Measurements from ENCODE around the gene IL1R2.
A peak's percentile ranks its signal among the peaks of the same experiment; 100 is the strongest.

The IL1R2 gene

DNA sequence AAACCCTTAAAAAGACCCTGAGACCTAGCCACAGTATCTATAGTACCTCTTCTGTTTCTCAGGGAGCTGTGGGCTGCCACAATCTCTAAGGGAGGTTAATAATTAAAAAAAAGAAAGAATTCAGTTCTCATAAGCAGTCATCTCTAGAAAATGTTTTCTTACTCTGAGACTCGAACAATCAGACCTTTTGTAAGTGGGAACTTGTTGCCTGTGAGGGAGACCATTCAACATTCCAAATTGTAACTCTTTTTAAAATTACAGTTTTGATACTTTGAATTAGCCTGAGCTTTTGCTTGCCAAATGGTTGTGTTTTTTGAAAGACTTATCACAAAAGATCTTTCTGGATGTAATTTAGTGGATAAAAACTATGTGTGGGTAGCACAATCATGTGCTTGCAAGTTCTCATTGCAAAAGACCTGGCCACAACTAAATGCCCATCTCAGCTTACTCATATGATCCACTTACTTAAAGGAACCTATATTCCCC, 33.3 kb downstream of the IL1R2 start:
- ATAC-seq (replicated peaks), result no peak
- Mint-ChIP-seq H3K27me3 (peaks cover 5 to 15% of the 10 kb centered on the region in 2 donors), H3K36me3 (ENCODE audit: insufficient read depth) (no peaks in the 10 kb centered on the region), H3K9me3 (no peaks in the 10 kb centered on the region), H3K27ac (no peak overlapping the region), H3K4me1 (ENCODE audit: low read depth in 2 of 2) (peaks cover 0 to 8% of the 10 kb centered on the region in 2 donors), H3K4me3 (no peak overlapping the region)
- no peak for DNase-seq

DNA sequence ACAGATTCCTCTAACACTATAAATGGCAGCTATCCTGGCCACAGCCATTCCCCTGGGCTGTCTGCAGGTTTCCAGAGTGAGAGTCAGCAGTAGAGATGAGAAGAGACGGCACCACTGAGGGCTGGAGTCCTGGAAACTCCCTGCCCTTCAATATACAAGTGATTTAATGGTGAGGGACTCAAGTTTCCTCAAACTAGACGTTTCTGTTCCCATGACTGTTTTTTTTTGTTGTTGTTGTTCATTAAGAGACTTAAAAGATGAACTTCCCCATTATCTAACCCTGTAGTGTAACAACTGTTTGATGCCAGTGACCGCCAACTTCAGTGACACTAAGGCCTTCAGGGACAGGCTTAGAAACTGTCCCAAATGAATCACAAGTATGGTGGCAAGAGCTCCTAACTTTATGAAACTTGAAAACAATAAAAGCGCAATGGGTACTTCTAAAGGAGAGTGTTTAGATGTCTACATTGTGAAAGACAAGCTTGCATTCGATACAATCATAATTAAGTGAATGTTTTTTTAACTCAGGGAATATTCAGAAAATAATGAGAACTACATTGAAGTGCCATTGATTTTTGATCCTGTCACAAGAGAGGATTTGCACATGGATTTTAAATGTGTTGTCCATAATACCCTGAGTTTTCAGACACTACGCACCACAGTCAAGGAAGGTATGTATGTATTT, 34.0 kb downstream of the IL1R2 start:
- no peaks in the 10 kb centered on the region for H3K9me3 Mint-ChIP-seq
- no peak overlapping the region for H3K4me3 Mint-ChIP-seq

DNA sequence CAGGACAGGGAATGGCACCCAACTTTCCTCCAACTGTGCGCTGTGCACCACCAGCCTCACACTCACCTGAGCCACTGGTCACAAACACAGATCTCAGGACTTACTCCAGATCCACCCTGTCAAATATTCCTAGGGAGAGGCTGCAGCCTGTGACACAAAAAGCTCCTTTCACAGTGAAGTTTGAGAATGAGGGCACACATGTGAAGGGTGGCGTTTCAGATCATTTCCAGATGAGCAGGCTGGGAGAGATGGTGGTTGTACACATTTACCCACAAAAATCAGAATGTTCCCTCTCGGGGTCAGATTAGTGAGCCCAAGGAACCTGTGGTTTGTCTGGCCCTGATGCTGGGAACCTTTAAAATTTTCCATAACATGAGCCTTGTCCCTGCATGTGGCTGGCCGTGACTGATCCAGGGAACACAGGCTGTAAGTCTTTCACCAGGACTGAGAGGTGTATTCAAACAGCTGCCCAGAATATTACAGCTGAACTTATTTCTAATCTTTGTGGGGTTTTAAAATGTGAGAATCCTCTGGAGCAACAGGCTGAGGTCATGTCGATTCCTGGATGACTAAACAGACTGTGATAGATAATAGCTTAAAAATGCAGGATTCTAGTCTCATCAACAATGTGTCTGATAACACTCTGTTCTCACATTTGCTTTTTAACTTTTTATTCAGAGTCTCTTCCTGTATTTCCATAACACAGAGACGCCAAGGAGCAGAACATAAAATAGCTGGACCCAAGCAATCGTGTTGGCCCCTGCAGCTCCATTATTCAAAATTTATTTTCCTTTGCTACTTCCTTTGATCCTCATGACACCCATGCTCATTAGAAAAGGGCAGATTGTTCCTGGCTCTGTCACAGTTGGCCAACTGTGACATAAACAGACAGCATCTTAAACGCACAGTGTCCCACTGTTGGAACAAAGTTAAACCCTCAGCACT, 35.5 kb downstream of the IL1R2 start:
- ATAC-seq (replicated peaks) (no peak), DNase-seq (no peak)
- Mint-ChIP-seq H3K4me3 (no peak overlapping the region), H3K36me3 (ENCODE audit: insufficient read depth) (no peaks in the 10 kb centered on the region), H3K4me1 (ENCODE audit: low read depth in 2 of 2) (peaks cover 0 to 2% of the 10 kb centered on the region in 2 donors), H3K9me3 (no peaks in the 10 kb centered on the region), H3K27ac (no peak overlapping the region), H3K27me3 (no peaks in the 10 kb centered on the region)

More for the DNA sequence above, 34.0 kb downstream of the IL1R2 start:
- no peak for DNase-seq
- Mint-ChIP-seq H3K4me1 (ENCODE audit: low read depth in 2 of 2) (peaks cover 0 to 4% of the 10 kb centered on the region in 2 donors), H3K27me3 (peaks cover 0 to 8% of the 10 kb centered on the region in 2 donors), H3K27ac (no peak overlapping the region), H3K36me3 (ENCODE audit: insufficient read depth) (no peaks in the 10 kb centered on the region)
- ATAC-seq (replicated peaks), result peak; percentile 16

DNA sequence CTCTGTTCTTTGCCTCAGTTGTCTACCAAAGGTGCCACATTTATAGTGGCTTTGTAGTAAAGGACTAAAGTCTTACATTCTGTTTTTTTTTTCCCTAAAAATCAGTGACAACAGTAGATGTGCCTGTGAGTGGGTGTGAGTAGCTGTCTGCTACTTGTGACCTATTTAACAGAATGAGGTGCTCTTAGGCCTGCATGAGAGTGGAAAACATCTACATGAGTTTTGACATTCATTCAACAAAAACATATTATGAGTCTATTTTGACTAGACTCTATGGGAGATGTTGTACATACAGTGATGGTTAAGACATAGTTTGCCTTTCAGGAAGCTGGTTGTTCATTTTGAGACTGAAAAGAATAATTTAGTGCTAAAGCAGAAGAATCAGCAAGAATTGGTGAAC, 36.7 kb downstream of the IL1R2 start:
- H3K4me1 Mint-ChIP-seq (ENCODE audit: low read depth in 2 of 2), result peaks cover 4 to 7% of the 10 kb centered on the region in 2 donors
- no peak for ATAC-seq (replicated peaks)
- peaks cover 0 to 11% of the 10 kb centered on the region in 2 donors for H3K27me3 Mint-ChIP-seq
- H3K9me3 Mint-ChIP-seq, result no peaks in the 10 kb centered on the region
- no peaks in the 10 kb centered on the region for H3K36me3 Mint-ChIP-seq (ENCODE audit: insufficient read depth)
- H3K4me3 Mint-ChIP-seq, result no peak overlapping the region
- H3K27ac Mint-ChIP-seq, result no peak overlapping the region
- DNase-seq, result no peak

DNA sequence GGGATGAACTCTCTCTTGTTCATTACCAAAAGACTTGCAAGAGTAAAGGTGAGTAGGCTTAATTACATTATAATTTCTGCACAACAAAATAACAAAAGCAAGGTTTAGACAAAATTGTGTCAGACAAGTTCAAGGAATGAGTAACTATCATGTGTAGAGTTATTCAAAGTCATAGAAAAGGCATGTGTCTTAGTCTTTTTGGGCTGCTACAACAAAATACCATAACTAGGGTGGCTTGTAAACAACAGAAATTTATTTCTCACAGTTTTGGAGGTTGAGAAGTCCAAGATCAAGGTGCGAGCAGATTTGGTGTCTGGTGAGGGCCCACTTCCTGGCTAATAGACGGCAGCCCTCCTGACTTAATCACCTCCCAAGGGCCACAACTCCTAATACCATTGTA, 37.6 kb downstream of the IL1R2 start:
- H3K36me3 Mint-ChIP-seq (ENCODE audit: insufficient read depth), result no peaks in the 10 kb centered on the region
- H3K27me3 Mint-ChIP-seq, result peaks cover 0 to 15% of the 10 kb centered on the region in 2 donors
- H3K27ac Mint-ChIP-seq, result no peak overlapping the region
- H3K9me3 Mint-ChIP-seq, result no peaks in the 10 kb centered on the region
- DNase-seq (no peak), ATAC-seq (replicated peaks) (no peak)
- no peak overlapping the region for H3K4me3 Mint-ChIP-seq
- H3K4me1 Mint-ChIP-seq (ENCODE audit: low read depth in 2 of 2), result peaks cover 9% of the 10 kb centered on the region in 2 donors

DNA sequence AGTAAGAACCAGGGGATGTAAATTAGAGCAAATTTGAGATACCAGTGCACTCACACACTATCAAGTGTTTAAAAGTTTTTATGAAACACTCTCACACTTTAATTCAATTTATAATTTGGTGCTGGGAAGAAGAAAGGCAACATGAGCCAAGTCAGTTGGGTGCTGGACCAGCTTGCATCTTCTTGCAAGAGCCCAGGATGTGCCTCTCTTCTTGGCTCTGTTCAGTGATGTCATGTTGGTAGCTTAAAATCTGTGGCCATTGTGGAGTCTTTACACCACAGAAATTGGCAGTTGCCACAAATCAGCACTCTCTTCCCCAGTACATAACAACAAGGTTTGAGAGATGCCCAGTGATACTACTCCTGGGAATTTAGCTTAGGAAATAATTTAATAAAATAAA, 38.2 kb downstream of the IL1R2 start:
- H3K27ac Mint-ChIP-seq, result no peak overlapping the region
- H3K4me3 Mint-ChIP-seq, result no peak overlapping the region
- no peak for DNase-seq
- no peaks in the 10 kb centered on the region for H3K9me3 Mint-ChIP-seq
- no peak for ATAC-seq (replicated peaks)
- peaks cover 12 to 13% of the 10 kb centered on the region in 2 donors for H3K4me1 Mint-ChIP-seq (ENCODE audit: low read depth in 2 of 2)
- H3K27me3 Mint-ChIP-seq, result peaks cover 0 to 20% of the 10 kb centered on the region in 2 donors
- H3K36me3 Mint-ChIP-seq (ENCODE audit: insufficient read depth), result no peaks in the 10 kb centered on the region

DNA sequence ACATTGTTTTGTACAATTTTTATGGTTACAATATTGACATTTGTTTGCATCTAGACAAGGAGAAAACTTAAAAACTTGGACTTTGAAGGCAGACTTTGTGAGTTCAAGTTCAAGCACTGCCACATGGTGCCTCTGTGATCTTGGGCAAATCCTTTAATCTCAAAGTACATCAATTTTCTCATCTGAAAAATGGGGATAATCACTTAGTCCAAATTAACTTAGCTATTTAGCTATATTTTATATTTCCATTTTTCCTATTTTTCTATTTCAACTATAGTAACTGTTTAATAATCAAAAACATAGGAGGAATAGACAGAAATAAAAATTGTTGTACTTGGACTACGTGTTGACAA, 38.7 kb downstream of the IL1R2 start:
- DNase-seq (no peak), ATAC-seq (replicated peaks) (no peak)
- Mint-ChIP-seq H3K27ac (no peak overlapping the region), H3K4me1 (ENCODE audit: low read depth in 2 of 2) (peaks cover 12 to 13% of the 10 kb centered on the region in 2 donors), H3K36me3 (ENCODE audit: insufficient read depth) (no peaks in the 10 kb centered on the region), H3K27me3 (peaks cover 0 to 20% of the 10 kb centered on the region in 2 donors), H3K4me3 (no peak overlapping the region), H3K9me3 (no peaks in the 10 kb centered on the region)

DNA sequence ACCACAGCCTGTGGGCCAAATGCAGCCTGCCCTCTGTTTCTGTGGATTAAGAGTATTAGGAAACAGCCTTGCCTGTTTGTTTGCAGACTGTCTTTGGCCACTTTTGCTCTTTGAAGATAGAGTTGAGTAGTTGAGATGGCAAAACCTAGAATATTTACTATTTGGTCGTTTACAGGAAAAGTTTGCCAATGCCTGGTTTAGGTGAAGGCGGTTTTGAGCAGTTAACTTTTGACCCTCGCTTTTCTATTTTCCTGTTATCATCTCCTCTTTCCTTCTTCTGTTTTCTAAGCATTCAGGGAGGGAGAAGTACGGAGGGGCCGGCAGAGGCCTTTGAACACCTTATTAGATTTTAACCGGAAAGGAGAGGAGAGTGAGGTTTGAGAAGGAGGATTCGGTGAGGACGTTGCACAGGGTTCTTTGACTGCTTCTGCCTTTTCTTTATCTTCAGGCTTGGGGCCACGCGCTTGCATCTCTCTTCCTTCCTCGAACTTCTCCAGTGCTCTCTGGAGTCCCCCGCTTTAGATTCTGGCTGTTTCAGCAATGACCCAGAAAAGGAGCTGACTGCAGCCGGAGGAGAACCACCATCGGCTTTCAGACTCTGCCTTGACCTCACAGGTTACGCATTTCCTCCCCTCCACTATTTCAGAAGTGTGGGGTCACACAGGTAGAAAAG, 39.2 kb downstream of the IL1R2 start:
- Mint-ChIP-seq H3K27me3 (peaks cover under 1 to 20% of the 10 kb centered on the region in 2 donors), H3K4me3 (no peak overlapping the region), H3K36me3 (ENCODE audit: insufficient read depth) (no peaks in the 10 kb centered on the region), H3K4me1 (ENCODE audit: low read depth in 2 of 2) (peaks cover 12 to 13% of the 10 kb centered on the region in 2 donors), H3K9me3 (no peaks in the 10 kb centered on the region), H3K27ac (no peak overlapping the region)
- no peak for DNase-seq
- peak; percentile 32 for ATAC-seq (replicated peaks)

DNA sequence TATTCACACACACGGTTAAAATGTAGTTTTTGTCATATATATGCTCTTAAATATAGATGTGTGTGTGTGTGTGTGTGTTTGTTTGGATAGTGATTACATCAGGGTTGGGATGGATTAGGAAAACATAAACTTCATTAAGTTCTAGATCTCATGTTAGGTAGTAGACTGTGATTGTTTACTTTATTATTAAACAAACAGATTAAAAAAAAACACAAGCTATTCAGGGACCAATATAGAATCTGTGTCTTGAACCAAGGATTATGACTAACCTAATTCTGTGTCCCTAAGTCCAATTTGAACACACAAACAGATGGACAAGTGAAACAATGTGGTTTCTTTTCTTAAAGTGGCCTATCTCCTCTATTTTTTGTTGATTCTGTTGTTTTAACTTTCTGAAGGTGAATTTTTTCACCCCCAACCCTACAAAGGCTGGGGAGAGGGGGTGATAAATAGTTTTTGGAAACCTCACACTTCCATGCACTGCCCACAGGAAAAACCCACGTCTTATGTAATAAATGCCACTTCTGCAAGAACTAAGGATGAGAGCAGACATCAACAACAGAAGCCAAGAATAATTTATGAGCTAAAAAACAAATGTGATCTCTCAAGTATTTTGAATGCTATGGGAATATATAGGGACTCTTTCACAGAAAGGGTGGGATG, 40.7 kb downstream of the IL1R2 start:
- no peak for ATAC-seq (replicated peaks)
- H3K9me3 Mint-ChIP-seq, result no peaks in the 10 kb centered on the region
- H3K4me1 Mint-ChIP-seq (ENCODE audit: low read depth in 2 of 2), result peaks cover 12 to 13% of the 10 kb centered on the region in 2 donors
- peaks cover 12 to 30% of the 10 kb centered on the region in 2 donors for H3K27me3 Mint-ChIP-seq
- no peak for DNase-seq
- H3K36me3 Mint-ChIP-seq (ENCODE audit: insufficient read depth), result no peaks in the 10 kb centered on the region
- H3K4me3 Mint-ChIP-seq, result no peak overlapping the region
- no peak overlapping the region for H3K27ac Mint-ChIP-seq

DNA sequence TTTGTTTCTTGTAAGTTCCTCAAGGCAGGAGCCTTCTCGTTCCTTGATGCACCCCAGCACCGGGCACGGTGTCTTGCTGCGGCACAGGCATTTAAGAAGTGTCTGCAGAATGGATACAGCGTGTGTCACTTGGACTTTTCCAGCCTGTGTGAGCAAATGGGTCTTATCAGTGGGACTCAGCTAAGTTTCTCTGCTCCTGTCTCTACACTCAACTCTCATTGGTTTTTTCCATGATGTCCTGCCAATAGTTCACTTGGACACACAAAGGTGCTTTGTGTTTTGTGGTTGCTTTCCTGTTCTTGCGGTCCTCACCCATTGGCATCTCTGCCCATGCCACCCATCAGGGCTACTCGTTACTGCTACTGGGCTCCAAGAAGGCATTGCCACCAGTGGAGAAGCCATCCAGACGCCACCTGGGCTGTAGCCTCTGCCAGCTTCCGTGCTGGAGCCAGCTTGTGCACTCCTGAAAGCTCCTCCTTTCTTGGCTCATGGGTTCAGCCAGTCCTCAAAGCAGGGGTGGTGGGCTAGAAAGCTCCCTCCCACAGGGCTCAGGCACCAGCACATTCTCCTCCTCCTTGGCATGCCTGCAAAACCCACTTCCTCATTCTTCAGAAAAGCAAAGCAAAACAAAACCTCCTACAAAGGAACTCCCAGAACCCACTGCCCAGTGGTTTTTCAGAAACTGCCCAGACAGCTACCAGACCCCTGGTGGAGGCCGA, 41.4 kb downstream of the IL1R2 start:
- DNase-seq (no peak), ATAC-seq (replicated peaks) (peak; percentile 51)
- peak overlapping the region in 1 of 2 donors; percentile 35 for H3K4me3 Mint-ChIP-seq
- peak overlapping the region; percentile 23 to 68 for H3K27ac Mint-ChIP-seq
- no peaks in the 10 kb centered on the region for H3K36me3 Mint-ChIP-seq (ENCODE audit: insufficient read depth)
- H3K4me1 Mint-ChIP-seq (ENCODE audit: low read depth in 2 of 2), result peaks cover 12 to 13% of the 10 kb centered on the region in 2 donors
- peaks cover 12 to 30% of the 10 kb centered on the region in 2 donors for H3K27me3 Mint-ChIP-seq
- H3K9me3 Mint-ChIP-seq, result no peaks in the 10 kb centered on the region

DNA sequence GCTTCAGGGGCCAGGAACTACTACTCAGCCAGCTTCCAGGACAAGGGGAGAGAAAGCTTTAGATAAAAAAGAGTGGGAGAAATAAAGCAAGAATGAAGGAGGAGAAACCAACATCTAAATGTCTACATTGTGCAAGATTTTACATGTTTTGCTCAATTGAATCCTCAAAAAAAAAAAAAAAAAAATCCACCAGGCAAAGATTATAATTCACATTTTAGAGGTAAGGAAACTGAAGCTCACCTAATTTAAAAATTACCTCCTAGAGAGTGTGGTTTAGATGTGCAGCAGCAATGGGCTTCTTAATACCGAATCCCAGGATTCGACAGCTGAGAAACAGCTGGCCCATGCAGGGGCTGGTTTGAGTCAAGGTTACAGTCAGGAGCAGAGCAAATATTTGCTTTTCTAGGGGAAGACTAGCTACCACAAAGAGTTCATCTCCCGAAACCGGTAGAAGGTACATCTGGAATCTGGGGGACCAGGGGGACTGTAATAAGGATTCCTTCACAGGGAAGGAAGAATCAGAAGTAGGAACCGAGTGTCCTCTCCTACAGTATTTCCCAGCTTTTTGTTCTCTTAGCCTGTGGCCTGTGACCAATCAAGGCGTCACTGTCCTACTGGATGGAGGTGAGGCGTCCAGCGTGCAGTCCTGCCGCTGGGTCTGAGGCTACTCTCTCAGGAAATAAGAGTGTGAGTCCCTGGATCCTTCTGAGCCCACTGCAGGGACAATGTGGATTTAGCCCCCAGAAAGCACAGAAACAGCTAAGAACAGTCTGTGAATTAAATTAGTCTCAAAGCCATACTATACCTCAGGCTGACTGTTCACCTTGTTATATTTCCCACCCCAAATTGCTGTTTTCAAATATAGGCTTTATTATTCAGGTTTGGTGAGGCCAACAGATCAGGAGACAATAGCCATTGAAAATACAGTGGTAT, 42.3 kb downstream of the IL1R2 start:
- H3K4me1 Mint-ChIP-seq (ENCODE audit: low read depth in 2 of 2), result peaks cover 12 to 13% of the 10 kb centered on the region in 2 donors
- H3K27ac Mint-ChIP-seq, result peak overlapping the region; percentile 23 to 68
- peaks cover 18 to 32% of the 10 kb centered on the region in 2 donors for H3K27me3 Mint-ChIP-seq
- no peak for DNase-seq
- H3K9me3 Mint-ChIP-seq, result no peaks in the 10 kb centered on the region
- no peaks in the 10 kb centered on the region for H3K36me3 Mint-ChIP-seq (ENCODE audit: insufficient read depth)
- no peak for ATAC-seq (replicated peaks)
- H3K4me3 Mint-ChIP-seq, result peak overlapping the region in 1 of 2 donors; percentile 35

All from effector memory CD8-positive, alpha-beta T cell (primary cell).